Neutrophil (primary cell): ENCODE measurements around the gene ZNF329.
"Not testable (repeated sequence)": the region's sequence is repeated elsewhere in the genome, so short reads cannot be mapped to it uniquely, and the experiment has no call there.

ENCODE experiments used
- H3K27ac ChIP-seq: fragments of 200-600 bp; sonication (generic); 2 replicates; pipeline ENCODE4 v1.5.1; 2016; ENCODE audit warnings: mild to moderate bottlenecking, moderate library complexity
- H3K27me3 ChIP-seq: fragments of 200-600 bp; sonication (generic); 2 replicates; pipeline ENCODE4 v1.6.0; 2016; ENCODE audit warnings: mild to moderate bottlenecking
- H3K36me3 ChIP-seq: fragments of 200-600 bp; sonication (generic); 2 replicates; pipeline ENCODE4 v1.5.1; 2017
- H3K4me1 ChIP-seq, 2 experiments: fragments of 200-600 bp in 1 of 2; sonication (generic) in 1 of 2; 1 replicate in 1 of 2; 2 replicates in 1 of 2; pipeline versions ENCODE4 v1.5.1 to v1.6.1; 2013 to 2016; ENCODE audit warnings: low read depth in 1 of 2, low read length in 1 of 2, mild to moderate bottlenecking in 1 of 2, moderate library complexity in 1 of 2; ENCODE audit not compliant: control insufficient read depth in 1 of 2, insufficient read depth in 1 of 2
- H3K4me3 ChIP-seq, 2 experiments: fragments of 200-600 bp in 1 of 2; sonication (generic) in 1 of 2; 1 replicate in 1 of 2; 2 replicates in 1 of 2; pipeline ENCODE4 v1.5.1; 2013 to 2016; ENCODE audit warnings: low read depth in 1 of 2, low read length in 1 of 2, mild to moderate bottlenecking in 1 of 2, moderate library complexity in 1 of 2
- H3K9me3 ChIP-seq: fragments of 200-600 bp; sonication (generic); 2 replicates; pipeline ENCODE4 v1.5.1; 2016
- TF ChIP-seq, protein P1 (sequence below): fragments of 200-600 bp; sonication (generic); IDR thresholded peaks from 2 replicates; pipeline ENCODE4 v1.5.1; 2016; ENCODE audit warnings: antibody characterized with exemption

Gene ZNF329

GRCh38 chr19:58154679-58155648 is 4.4 kb upstream of the ZNF329 start:
- Histone ChIP-seq H3K27me3 (peaks cover 4% of the 10 kb centered on the region), H3K36me3 (no peaks in the 10 kb centered on the region), H3K9me3 (no peaks in the 10 kb centered on the region), H3K4me1 (peaks cover 17 to 20% of the 10 kb centered on the region in 2 experiments), H3K4me3 (peak overlapping the region; percentile 70 to 88), H3K27ac (peak overlapping the region; percentile 2)
- TF ChIP-seq, protein P1, sequence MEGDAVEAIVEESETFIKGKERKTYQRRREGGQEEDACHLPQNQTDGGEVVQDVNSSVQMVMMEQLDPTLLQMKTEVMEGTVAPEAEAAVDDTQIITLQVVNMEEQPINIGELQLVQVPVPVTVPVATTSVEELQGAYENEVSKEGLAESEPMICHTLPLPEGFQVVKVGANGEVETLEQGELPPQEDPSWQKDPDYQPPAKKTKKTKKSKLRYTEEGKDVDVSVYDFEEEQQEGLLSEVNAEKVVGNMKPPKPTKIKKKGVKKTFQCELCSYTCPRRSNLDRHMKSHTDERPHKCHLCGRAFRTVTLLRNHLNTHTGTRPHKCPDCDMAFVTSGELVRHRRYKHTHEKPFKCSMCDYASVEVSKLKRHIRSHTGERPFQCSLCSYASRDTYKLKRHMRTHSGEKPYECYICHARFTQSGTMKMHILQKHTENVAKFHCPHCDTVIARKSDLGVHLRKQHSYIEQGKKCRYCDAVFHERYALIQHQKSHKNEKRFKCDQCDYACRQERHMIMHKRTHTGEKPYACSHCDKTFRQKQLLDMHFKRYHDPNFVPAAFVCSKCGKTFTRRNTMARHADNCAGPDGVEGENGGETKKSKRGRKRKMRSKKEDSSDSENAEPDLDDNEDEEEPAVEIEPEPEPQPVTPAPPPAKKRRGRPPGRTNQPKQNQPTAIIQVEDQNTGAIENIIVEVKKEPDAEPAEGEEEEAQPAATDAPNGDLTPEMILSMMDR: peak; percentile 95

DNA sequence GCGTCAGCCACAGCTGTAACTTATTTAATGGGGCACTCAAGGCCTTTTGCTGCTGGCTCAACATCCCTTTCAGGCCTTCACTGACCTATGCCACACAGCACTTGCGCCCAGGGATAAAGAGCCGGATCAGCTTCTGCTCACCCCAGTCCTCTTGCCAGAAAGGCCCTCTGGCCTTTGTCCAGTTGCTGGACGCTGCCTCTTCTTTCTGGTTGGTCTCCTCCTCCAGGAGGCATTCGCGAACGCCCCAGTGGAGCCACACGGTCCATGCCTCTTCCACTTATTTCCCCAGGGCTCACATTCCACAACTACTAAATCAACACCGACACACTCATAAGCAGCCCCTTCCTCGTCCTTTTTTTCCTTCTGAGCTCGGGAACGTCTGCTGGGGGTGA is 3.7 kb upstream of the ZNF329 start:
- Histone ChIP-seq H3K4me1 (peaks cover 21 to 23% of the 10 kb centered on the region in 2 experiments), H3K27ac (no peak overlapping the region), H3K36me3 (no peaks in the 10 kb centered on the region), H3K9me3 (no peaks in the 10 kb centered on the region), H3K27me3 (peaks cover 8% of the 10 kb centered on the region), H3K4me3 (peak overlapping the region; percentile 70 to 88)
- TF ChIP-seq, protein P1: no peak

- Histone ChIP-seq H3K4me3 (no peak overlapping the region), H3K36me3 (no peaks in the 10 kb centered on the region), H3K9me3 (no peaks in the 10 kb centered on the region), H3K27ac (no peak overlapping the region), H3K27me3 (peaks cover 8% of the 10 kb centered on the region), H3K4me1 (peaks cover 21 to 23% of the 10 kb centered on the region in 2 experiments)
- TF ChIP-seq, protein P1: no peak
Measured at GRCh38 chr19:58153386-58153785, 2.8 kb upstream of the ZNF329 start.

DNA sequence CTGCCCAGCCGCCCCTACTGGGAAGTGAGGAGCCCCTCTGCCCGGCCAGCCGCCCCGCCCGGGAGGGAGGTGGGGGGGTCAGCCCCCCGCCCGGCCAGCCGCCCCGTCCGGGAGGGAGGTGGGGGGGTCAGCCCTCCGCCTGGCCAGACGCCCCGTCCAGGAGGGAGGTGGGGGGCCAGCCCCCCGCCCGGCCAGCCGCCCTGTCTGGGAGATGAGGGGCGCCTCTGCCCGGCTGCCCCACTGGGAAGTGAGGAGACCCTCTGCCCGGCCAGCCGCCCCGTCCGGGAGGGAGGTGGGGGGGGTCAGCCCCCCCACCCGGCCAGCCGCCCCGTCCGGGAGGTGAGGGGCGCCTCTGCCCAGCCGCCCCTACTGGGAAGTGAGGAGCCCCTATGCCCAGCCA is 3.1 kb downstream of the ZNF329 start:
- H3K4me3 ChIP-seq, H3K9me3 ChIP-seq, H3K27me3 ChIP-seq, H3K27ac ChIP-seq, H3K36me3 ChIP-seq: not testable (repeated sequence)
- peaks cover 9 to 13% of the 10 kb centered on the region in 2 experiments for H3K4me1 ChIP-seq

DNA sequence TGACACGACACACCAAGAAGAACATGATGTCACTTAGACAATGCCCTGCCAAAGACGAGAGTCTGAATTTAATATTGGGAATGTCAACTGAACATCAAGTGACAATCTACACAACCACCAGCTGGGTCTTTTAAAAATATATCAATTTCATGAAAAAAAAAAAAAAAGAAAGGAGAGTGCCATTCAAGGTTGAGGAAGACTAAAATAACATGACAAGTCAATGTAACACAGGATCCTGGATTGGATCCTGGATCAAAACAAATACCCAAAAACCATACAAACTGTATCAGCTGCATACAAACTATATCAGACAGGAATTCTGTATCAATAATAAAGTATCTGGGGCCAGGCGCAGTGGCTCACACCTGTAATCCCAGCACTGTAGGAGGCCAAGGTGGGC is 4.7 kb downstream of the ZNF329 start:
- Histone ChIP-seq H3K4me1 (peaks cover 9 to 11% of the 10 kb centered on the region in 2 experiments), H3K9me3 (peaks cover 12% of the 10 kb centered on the region), H3K4me3 (no peak overlapping the region), H3K27ac (no peak overlapping the region), H3K27me3 (peaks cover 8% of the 10 kb centered on the region), H3K36me3 (peaks cover 6% of the 10 kb centered on the region)
- TF ChIP-seq, protein P1: no peak

DNA sequence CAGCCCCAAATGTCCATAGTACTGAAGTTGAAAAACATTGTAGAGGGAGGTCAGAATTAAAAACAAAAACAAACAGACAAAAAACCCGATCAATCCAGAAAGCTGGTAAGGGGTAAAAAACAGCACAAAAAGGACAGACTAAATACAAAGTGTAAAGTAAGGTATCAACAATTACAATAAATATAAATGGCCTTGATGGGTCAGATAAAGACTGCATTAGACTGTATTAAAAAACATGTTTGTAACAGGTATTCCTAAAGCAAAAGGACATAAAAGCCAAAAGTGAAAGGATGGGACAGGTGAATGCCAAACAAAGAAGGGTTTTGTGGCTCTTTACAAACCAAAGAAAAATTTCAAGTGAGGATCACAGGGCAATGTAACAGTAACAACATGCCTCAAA is 16.3 kb downstream of the ZNF329 start:
- Histone ChIP-seq H3K4me3 (no peak overlapping the region), H3K36me3 (no peaks in the 10 kb centered on the region)

More for the DNA sequence above, 16.3 kb downstream of the ZNF329 start:
- Histone ChIP-seq H3K4me1 (no peaks in the 10 kb centered on the region), H3K27me3 (no peaks in the 10 kb centered on the region), H3K9me3 (peaks cover 38% of the 10 kb centered on the region), H3K27ac (no peak overlapping the region)
- TF ChIP-seq, protein P1: no peak
